Brain microvascular endothelial cell (primary cell): ENCODE data around the gene EXOC4.

Experiments used
- DNase-seq: peaks from one replicate; pipeline ENCODE4 v3.0.0-alpha.2; 2020
- H3K27ac ChIP-seq: fragments of 250-450 bp; sonication (Bioruptor Pico); 2 replicates; pipeline ENCODE4 v1.5.1; 2020; ENCODE audit warnings: mild to moderate bottlenecking, moderate library complexity
- H3K27me3 ChIP-seq: fragments of 250-450 bp; sonication (Bioruptor Pico); replicated peaks from 2 replicates; pipeline ENCODE4 v1.5.1; 2020; ENCODE audit warnings: mild to moderate bottlenecking
- H3K36me3 ChIP-seq: fragments of 250-450 bp; sonication (Bioruptor Pico); replicated peaks from 2 replicates; pipeline ENCODE4 v1.5.1; 2020; ENCODE audit warnings: mild to moderate bottlenecking
- H3K4me3 ChIP-seq: 2 replicates; pipeline ENCODE4 v1.5.1; 2011; ENCODE audit warnings: low read depth, mild to moderate bottlenecking, control low read depth, low read length, moderate library complexity
- CTCF ChIP-seq: IDR thresholded peaks from 2 replicates; pipeline ENCODE4 v1.5.1; 2011; ENCODE audit warnings: low read depth, mild to moderate bottlenecking, moderate library complexity, low read length, control low read depth, inconsistent platforms; ENCODE audit errors: missing control alignments
- in situ Hi-C: cut with HindIII; loops from 2 replicates; pipeline ENCODE4 v1.10.0; 2017; ENCODE audit warnings: low sequenced_read_pairs, low pct_ligation_motif_present

EXOC4 gene

DNA sequence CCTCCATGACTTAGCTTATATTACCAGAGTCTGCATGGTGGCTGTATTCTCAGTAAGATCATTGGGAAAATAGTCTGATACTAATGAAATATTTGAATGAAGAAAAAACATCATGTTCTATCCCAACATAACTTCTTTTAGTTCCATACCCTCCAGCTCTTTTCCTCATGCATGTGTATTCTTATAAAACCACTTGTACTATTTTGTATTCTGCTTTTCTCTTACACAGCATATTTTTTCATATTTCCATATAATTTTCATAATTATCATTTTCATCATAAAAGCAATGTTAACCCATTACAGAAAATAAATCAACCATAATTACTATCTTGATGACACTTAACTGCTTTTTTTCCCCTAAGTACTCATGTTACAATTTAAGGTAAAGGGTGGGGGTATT is 503.0 kb downstream of the EXOC4 start:
- Histone ChIP-seq H3K4me3 (no peak overlapping the region), H3K27ac (no peak overlapping the region), H3K27me3 (no peaks in the 10 kb centered on the region), H3K36me3 (no peaks in the 10 kb centered on the region)
- TF ChIP-seq CTCF = no peak
- no peak for DNase-seq
- in situ Hi-C loops = no loop called here

DNA sequence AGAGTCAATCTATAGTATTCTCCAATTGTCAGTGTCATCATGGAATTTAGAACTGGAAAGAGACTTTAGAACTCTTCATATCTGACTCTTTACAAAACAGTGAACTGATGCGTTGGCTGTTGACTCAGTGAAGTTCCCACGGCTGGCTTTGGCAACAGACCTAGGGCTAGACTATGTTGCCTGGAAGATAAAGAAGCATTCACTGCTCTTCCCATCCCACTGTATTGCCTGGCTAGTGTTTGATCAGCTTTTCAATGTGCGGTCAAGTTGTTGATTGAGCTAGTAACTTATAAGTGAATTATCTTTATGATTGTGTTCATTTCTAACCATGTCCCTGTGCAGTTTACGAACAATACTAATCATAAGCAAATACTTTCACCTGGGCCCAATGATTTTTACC is 508.6 kb downstream of the EXOC4 start:
- DNase-seq = no peak
- Histone ChIP-seq H3K27me3 (no peaks in the 10 kb centered on the region), H3K36me3 (no peaks in the 10 kb centered on the region), H3K27ac (no peak overlapping the region), H3K4me3 (no peak overlapping the region)
- in situ Hi-C loops = no loop called here
- TF ChIP-seq CTCF = no peak

DNA sequence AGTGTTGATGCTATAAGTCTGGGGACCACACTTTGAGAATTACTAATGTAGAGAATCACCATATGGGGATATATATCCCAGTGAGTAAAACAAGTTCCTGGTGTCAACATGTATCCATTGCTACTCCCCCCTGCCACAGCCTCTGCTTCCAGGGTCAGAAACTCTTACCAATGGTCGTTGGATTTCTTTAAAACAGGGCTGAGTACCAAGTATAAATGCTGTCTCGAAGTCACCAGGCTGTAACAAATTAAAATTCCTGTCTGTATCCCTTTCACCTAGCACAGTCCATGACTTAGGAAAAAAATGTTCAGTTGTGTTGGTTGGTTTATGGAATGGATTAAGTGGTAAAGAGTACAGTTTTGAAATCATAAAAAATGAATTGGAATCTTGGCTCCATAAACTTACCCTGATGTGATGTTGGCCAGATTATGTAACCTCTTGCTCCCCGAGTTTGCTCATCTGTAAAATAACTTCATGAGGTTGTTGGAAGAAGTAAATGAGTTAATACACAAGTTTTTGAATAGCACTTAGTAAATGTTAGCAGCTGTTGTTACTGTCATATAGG is 510.3 kb downstream of the EXOC4 start:
- Histone ChIP-seq H3K27me3 (no peaks in the 10 kb centered on the region), H3K27ac (no peak overlapping the region), H3K36me3 (no peaks in the 10 kb centered on the region), H3K4me3 (no peak overlapping the region)
- TF ChIP-seq CTCF = no peak
- in situ Hi-C loops = no loop called here
- no peak for DNase-seq

DNA sequence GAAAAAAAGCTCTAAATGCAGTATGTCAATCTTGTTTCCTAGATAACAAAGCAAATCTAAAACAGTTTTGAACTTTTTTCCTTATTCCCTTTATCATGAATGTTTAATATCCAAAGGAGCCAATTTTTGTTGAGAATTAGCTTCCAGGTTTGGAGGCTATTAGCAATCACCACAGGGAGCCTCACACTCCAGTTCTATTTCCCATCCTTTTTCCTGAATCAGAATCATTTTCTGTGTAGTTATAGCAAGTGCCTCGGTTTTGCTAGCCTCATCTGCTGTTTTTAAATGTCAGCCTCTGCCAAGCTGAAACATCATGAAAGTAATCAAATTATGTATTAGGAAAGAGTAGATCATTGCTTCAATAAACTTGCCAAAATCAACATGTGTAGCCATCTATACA is 516.8 kb downstream of the EXOC4 start:
- no peak for TF ChIP-seq CTCF
- H3K27ac ChIP-seq = no peak overlapping the region
- no peaks in the 10 kb centered on the region for H3K27me3 ChIP-seq
- in situ Hi-C loops = no loop called here
- DNase-seq = no peak
- no peaks in the 10 kb centered on the region for H3K36me3 ChIP-seq
- no peak overlapping the region for H3K4me3 ChIP-seq

- peak; percentile 23 for DNase-seq
- Histone ChIP-seq H3K4me3 (no peak overlapping the region), H3K27ac (no peak overlapping the region), H3K36me3 (no peaks in the 10 kb centered on the region), H3K27me3 (no peaks in the 10 kb centered on the region)
- TF ChIP-seq CTCF = no peak
- in situ Hi-C loops = no loop called here
Measured at GRCh38 chr7:133770863-133771492, 518.1 kb downstream of the EXOC4 start.

DNA sequence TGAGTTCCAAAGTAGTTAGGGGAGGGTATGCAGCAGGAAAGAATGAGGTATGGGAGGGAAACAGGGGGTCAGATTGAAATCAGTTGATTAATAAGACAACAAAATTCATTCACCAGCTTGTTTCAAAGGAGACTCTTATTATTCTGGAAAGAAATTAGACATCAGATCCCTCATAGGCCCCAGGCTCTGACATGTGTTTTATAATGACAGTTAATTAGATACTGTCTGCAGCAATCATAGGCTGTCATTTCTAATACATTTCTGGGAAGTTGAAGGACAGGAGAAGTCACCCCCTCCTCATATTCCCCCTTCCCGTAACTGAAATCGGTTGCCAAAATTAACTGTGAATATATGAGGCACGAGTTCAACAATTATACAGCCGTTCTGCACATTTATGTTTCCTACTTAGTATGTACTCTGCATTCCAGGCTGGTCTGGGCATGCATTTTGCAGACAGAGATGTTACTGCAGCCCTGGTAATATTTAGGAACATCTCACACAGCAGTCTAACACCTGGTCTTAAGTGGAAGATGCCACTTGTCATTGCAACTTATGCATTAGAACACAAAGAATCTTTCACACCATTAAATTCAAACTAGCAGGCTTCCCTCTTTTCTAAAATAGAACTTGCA is 519.0 kb downstream of the EXOC4 start:
- no peaks in the 10 kb centered on the region for H3K27me3 ChIP-seq
- no peak for DNase-seq
- in situ Hi-C loops = no loop called here
- no peak overlapping the region for H3K4me3 ChIP-seq
- no peaks in the 10 kb centered on the region for H3K36me3 ChIP-seq
- no peak overlapping the region for H3K27ac ChIP-seq
- TF ChIP-seq CTCF = no peak
